CD14-positive monocyte (primary cell): ENCODE data around the gene ZNF865. TPM values are rescaled to one million over a fixed set of nuclear protein-coding genes. Genes with fewer than 3 reads are reported as not detected.
A peak's percentile ranks its signal among the peaks of the same experiment; 100 is the strongest.

Source experiments
- DNase-seq, 3 donors: peaks; one replicate each; pipeline ENCODE4 v3.0.0-alpha.2; 2011 to 2022
- H2AFZ ChIP-seq: 2 replicates; pipeline ENCODE4 v1.6.0; 2012; ENCODE audit warnings: mild to moderate bottlenecking, low read depth, low read length, inconsistent platforms; ENCODE audit not compliant: insufficient read depth, poor library complexity, severe bottlenecking
- H3K27ac ChIP-seq, 2 donors: 1 replicate in 1 of 2; 2 replicates in 1 of 2; pipeline ENCODE4 v1.5.1; 2012 to 2013; ENCODE audit warnings: low read length in 2 of 2, control low read depth in 1 of 2, inconsistent platforms in 1 of 2, low read depth in 1 of 2, mild to moderate bottlenecking in 1 of 2
- H3K27me3 ChIP-seq, 2 donors: one replicate each; pipeline versions ENCODE4 v1.6.0 to v1.6.1; 2011 to 2013; ENCODE audit warnings: low read length in 2 of 2; ENCODE audit not compliant: control insufficient read depth in 2 of 2, insufficient read depth in 2 of 2
- H3K36me3 ChIP-seq, 2 donors: replicated peaks in 1 of 2; 1 replicate in 1 of 2; 2 replicates in 1 of 2; pipeline versions ENCODE4 v1.5.1 to v1.6.1; 2012 to 2013; ENCODE audit warnings: low read length in 2 of 2, control low read depth in 1 of 2, inconsistent platforms in 1 of 2, mild to moderate bottlenecking in 1 of 2; ENCODE audit not compliant: insufficient read depth in 2 of 2, control insufficient read depth in 1 of 2
- H3K4me1 ChIP-seq, 2 donors: 1 replicate in 1 of 2; 2 replicates in 1 of 2; pipeline versions ENCODE4 v1.5.1 to v1.6.1; 2012 to 2013; ENCODE audit warnings: low read length in 2 of 2, control low read depth in 1 of 2, inconsistent platforms in 1 of 2, mild to moderate bottlenecking in 1 of 2, moderate library complexity in 1 of 2; ENCODE audit not compliant: insufficient read depth in 2 of 2, control insufficient read depth in 1 of 2
- H3K4me2 ChIP-seq: replicated peaks from 2 replicates; pipeline ENCODE3; 2012; ENCODE audit warnings: low read length, moderate library complexity, mild to moderate bottlenecking; ENCODE audit not compliant: poor library complexity, severe bottlenecking; ENCODE audit errors: extremely low read depth
- H3K4me3 ChIP-seq, 3 experiments: fragments of 200-600 bp in 1 of 3; sonication (generic) in 1 of 3; replicated peaks in 1 of 3; 1 replicate in 2 of 3; 2 replicates in 1 of 3; pipeline ENCODE4 v1.5.1; 2011 to 2013; ENCODE audit warnings: low read length in 3 of 3, mild to moderate bottlenecking in 3 of 3, control low read depth in 2 of 3, low read depth in 2 of 3, inconsistent platforms in 1 of 3, moderate library complexity in 1 of 3
- H3K79me2 ChIP-seq: 2 replicates; pipeline ENCODE4 v1.6.0; 2012; ENCODE audit warnings: mild to moderate bottlenecking, control low read depth, inconsistent platforms, low read length, moderate library complexity; ENCODE audit not compliant: insufficient read depth
- H3K9ac ChIP-seq: 2 replicates; pipeline ENCODE4 v1.6.0; 2017; ENCODE audit warnings: low read length, mild to moderate bottlenecking; ENCODE audit not compliant: insufficient read depth, poor library complexity, severe bottlenecking
- H3K9me3 ChIP-seq, 2 donors: replicated peaks in 1 of 2; 1 replicate in 1 of 2; 2 replicates in 1 of 2; pipeline versions ENCODE4 v1.5.1 to v1.6.1; 2012 to 2013; ENCODE audit warnings: low read length in 2 of 2, control low read depth in 1 of 2; ENCODE audit not compliant: control insufficient read depth in 1 of 2, insufficient read depth in 1 of 2
- H4K20me1 ChIP-seq: 2 replicates; pipeline ENCODE4 v1.6.0; 2012; ENCODE audit warnings: mild to moderate bottlenecking, low read length, control low read depth, moderate library complexity; ENCODE audit not compliant: insufficient read depth
- H3K27ac Mint-ChIP-seq, 7 donors: one replicate each; pipeline ENCODE4 v1.8.0; 2020; ENCODE audit warnings: mild to moderate bottlenecking in 7 of 7, mixed read lengths in 7 of 7, moderate library complexity in 6 of 7, inconsistent platforms in 2 of 7
- H3K27me3 Mint-ChIP-seq, 3 donors: one replicate each; pipeline ENCODE4 v1.8.0; 2021 to 2022; ENCODE audit warnings: low read depth in 3 of 3, mild to moderate bottlenecking in 3 of 3, mixed read lengths in 3 of 3, moderate library complexity in 3 of 3, inconsistent platforms in 1 of 3
- H3K36me3 Mint-ChIP-seq, 2 donors: one replicate each; pipeline ENCODE4 v1.8.0; 2020; ENCODE audit warnings: mixed read lengths in 2 of 2, inconsistent platforms in 1 of 2, mild to moderate bottlenecking in 1 of 2
- H3K4me1 Mint-ChIP-seq: one replicate; pipeline ENCODE4 v1.8.0; 2020; ENCODE audit warnings: mild to moderate bottlenecking, mixed read lengths
- H3K4me3 Mint-ChIP-seq, 2 donors: one replicate each; pipeline ENCODE4 v1.8.0; 2020; ENCODE audit warnings: mild to moderate bottlenecking in 2 of 2, mixed read lengths in 2 of 2, moderate library complexity in 1 of 2
- H3K9me3 Mint-ChIP-seq, 7 donors: one replicate each; pipeline ENCODE4 v1.8.0; 2020 to 2022; ENCODE audit warnings: mixed read lengths in 7 of 7, mild to moderate bottlenecking in 6 of 7, moderate library complexity in 6 of 7, inconsistent platforms in 2 of 7
- CTCF ChIP-seq: fragments of 200-600 bp; IDR thresholded peaks from one replicate; pipeline ENCODE4 v1.8.0; 2022; ENCODE audit warnings: antibody characterized with exemption, mild to moderate bottlenecking
- WGBS: methylation state at CpG from one replicate; pipeline ENCODE4 v1.1.5; 2013; ENCODE audit warnings: missing lambda C conversion rate; ENCODE audit not compliant: insufficient coverage; 5-methylcytosine and 5-hydroxymethylcytosine counted together
- intact Hi-C, 2 donors: fragments of 100-400 bp; cut with micrococcal nuclease; formaldehyde crosslinking; loops; one replicate each; pipeline versions ENCODE4 v1.15.0 to v1.15.1; 2023
- polyA plus RNA-seq, 3 donors: library from polyadenylated mRNA; depleted of rRNA in 1 of 3; unstranded in 2 of 3; stranded (reverse) in 1 of 3; fragments of 300-500 nt in 2 of 3; fragments of >200 nt in 1 of 3; fragmentation: Illumina TruSeq in 2 of 3; gene quantifications; 1 replicate in 2 of 3; 2 replicates in 1 of 3; pipeline ENCODE4 v1.2.3, GENCODE V29; 2012 to 2021

ZNF865 gene
- polyA plus RNA-seq, 3 donors = 0.03 to 6.0 (median 0.07) TPM

DNA sequence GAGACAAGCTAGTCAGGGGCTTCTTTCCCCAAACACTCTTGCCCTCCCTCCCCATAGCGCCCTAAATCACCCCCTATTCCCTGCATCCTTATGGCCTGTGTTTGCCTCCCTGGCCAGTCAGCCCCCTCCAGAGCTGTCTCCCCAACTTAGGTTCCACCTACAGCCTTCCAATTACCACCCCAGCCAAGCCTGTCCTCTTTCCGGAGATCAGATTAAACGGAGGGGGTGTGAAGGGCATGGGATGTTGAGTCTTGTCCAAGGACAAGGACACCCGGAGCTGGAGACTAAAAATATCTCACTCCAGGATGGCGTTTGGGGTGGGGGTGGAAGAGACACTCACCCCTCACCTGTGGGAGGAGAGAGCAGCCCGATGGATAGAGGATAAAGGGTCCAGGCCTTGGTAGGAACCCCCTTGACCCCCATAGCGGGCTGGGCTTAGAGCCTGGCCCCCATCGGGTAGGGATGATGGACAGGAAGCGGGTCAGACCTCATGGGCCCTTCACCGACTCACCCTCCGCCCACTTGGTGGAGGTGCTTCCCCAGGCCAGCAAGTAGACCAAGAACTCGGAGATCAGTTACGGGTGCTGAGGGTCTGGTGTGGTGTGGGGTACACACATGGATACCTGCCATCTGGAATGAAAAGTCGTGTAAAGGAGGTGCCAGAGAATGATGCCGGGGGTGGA is 6.0 kb downstream of the ZNF865 start:
- Histone ChIP-seq H3K27me3 (no peaks in the 10 kb centered on the region), H3K9ac (no peak overlapping the region), H2AFZ (no peak overlapping the region), H3K9me3 (no peaks in the 10 kb centered on the region), H3K4me1 (peaks cover 25 to 31% of the 10 kb centered on the region in 2 donors), H3K4me2 (peak overlapping the region; percentile 29), H3K36me3 (peaks cover 11 to 46% of the 10 kb centered on the region in 2 donors), H4K20me1 (peaks cover 64% of the 10 kb centered on the region), H3K79me2 (peaks cover 84% of the 10 kb centered on the region), H3K27ac (peak overlapping the region; percentile 29 to 65), H3K4me3 (no peak overlapping the region)
- no peak for TF ChIP-seq CTCF
- WGBS = 94% methylated on average over 4 of the region's 15 CpGs
- DNase-seq = no peak
- peaks cover 37 to 65% of the 10 kb centered on the region in 2 donors for H3K36me3 Mint-ChIP-seq
- peaks cover 0 to 2% (median 0%) of the 10 kb centered on the region in 7 donors for H3K9me3 Mint-ChIP-seq
- peak overlapping the region; percentile 20 to 87 (median 75) for H3K27ac Mint-ChIP-seq
- H3K27me3 Mint-ChIP-seq = no peaks in the 10 kb centered on the region
- no peak overlapping the region for H3K4me3 Mint-ChIP-seq
- intact Hi-C loops = no loop called here
- H3K4me1 Mint-ChIP-seq = peaks cover 57% of the 10 kb centered on the region

- Mint-ChIP-seq H3K27me3 (no peaks in the 10 kb centered on the region), H3K4me1 (peaks cover 50% of the 10 kb centered on the region), H3K9me3 (peaks cover 0 to 2% (median 0%) of the 10 kb centered on the region in 7 donors), H3K36me3 (peaks cover 37 to 66% of the 10 kb centered on the region in 2 donors), H3K4me3 (peak overlapping the region in 1 of 2 donors; percentile 63), H3K27ac (peak overlapping the region; percentile 35 to 87 (median 82))
- Histone ChIP-seq H3K79me2 (peaks cover 80% of the 10 kb centered on the region), H3K27ac (peak overlapping the region; percentile 29 to 65), H3K4me1 (peaks cover 18 to 24% of the 10 kb centered on the region in 2 donors), H3K27me3 (no peaks in the 10 kb centered on the region), H3K9me3 (no peaks in the 10 kb centered on the region), H4K20me1 (peaks cover 57% of the 10 kb centered on the region), H3K4me2 (peak overlapping the region; percentile 29), H3K9ac (peak overlapping the region; percentile 25), H3K36me3 (peaks cover 15 to 46% of the 10 kb centered on the region in 2 donors), H2AFZ (no peak overlapping the region), H3K4me3 (no peak overlapping the region)
- 100% methylated on average over 2 of the region's 3 CpGs for WGBS
- no peak for DNase-seq
- TF ChIP-seq CTCF = no peak
- intact Hi-C loops = no loop called here
Measured at GRCh38 chr19:55611983-55612645, 6.7 kb downstream of the ZNF865 start.
